Stimulated activated naive CD4-positive, alpha-beta T cell treated with Interleukin-2 at 50 U/mL for 16 hours (primary cell): Measurements from ENCODE around the gene CSNK1D.

Experiments used
- DNase-seq: peaks from one replicate; lab custom pipeline; 2025; lab: John Stamatoyannopoulos, UW

Gene CSNK1D

GRCh38 chr17:82250868-82251500 is 22.5 kb downstream of the CSNK1D start:
- DNase-seq = no peak

GRCh38 chr17:82249896-82250581 is 23.5 kb downstream of the CSNK1D start:
- no peak for DNase-seq

DNA sequence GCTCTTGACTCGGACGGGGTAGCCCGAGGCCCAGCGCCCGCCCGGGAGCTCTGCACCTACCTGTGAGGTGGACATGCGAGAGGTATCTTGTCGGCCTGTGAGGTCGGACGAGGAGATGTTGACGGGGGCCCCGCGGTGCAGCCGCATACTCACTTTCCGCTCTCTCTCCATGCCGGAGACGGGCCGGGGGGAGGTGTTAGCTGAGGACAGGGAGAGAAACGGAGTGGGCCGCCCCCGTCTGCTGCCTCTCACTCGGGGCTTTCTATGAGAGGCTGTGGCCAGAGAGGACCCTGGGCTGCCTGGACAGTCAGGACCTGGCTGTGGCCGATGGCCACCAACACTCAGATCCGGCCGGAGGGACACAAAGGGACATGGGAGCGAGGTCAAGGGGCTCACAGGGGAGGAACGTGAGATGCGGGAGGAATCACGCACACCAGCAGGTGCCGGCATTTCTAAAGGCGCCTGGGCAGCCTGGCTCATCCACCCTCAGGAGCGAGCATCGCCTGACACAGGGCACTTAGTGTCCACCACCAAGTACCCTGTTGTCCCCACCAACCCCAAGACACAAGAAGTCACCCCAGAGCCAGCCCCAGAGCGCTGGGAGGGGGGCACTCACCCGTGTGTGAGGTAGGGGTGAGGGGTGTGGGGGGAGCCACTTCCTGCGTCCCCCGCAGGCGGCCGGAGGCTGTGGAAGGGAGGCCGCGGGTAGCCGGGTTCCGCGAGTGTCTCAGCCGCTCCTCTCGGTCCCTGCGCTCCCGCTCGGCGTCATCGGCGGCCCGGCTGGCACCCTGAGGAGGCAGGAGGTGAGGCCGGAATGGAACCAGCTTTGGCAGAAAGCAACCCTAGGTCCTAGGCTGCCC is 24.5 kb downstream of the CSNK1D start:
- no peak for DNase-seq

- DNase-seq = no peak
These were observed 25.4 kb downstream of the CSNK1D start for GRCh38 chr17:82247856-82248671.

GRCh38 chr17:82247182-82247823 is 26.2 kb downstream of the CSNK1D start:
- DNase-seq = no peak

GRCh38 chr17:82246365-82247181 is 26.9 kb downstream of the CSNK1D start:
- no peak for DNase-seq

- no peak for DNase-seq
These were observed 27.5 kb downstream of the CSNK1D start for GRCh38 chr17:82246040-82246364.

DNA sequence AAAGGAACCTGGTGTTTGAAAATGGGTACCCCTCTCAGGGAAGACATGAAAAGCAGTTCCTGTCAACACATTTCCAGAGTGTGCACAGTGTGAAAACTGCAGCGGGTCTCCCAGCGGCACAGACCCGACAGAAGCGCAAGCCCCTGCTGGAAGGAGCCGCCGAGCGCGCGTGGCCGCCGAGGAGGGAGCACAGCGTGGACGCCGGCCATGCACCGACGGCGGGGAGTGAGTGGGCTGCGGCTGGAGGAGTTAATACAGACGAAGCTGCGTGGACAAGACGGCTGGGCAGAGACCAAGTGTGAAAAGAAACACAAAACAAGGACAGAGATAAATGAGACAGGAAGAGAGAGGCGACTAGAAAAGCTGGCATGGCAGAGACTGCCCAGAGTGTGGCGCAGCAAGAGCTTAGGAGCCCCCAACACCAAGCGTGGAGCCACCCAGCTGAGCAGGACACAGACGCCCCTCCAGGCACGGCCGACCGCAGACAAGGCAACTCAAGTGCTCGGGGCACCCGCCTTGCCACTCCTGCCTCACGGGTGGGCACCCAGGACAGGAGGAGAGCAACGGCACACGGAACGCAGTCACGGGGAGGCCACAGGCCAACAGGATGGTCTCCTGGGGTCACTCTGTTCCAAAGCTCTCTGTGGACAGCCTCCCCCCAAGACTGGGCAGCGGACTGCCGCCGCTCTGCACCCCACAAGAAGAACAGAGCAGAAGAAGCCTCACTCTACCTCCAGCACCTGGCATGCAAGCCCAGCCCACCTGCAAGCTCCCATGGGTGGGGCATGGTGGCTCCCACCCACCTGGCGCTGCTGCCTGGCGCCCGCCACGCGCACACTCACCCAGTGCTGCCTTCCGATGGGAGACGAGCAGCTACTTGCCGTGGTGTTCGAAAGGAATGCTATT is 28.1 kb downstream of the CSNK1D start:
- DNase-seq = no peak

DNA sequence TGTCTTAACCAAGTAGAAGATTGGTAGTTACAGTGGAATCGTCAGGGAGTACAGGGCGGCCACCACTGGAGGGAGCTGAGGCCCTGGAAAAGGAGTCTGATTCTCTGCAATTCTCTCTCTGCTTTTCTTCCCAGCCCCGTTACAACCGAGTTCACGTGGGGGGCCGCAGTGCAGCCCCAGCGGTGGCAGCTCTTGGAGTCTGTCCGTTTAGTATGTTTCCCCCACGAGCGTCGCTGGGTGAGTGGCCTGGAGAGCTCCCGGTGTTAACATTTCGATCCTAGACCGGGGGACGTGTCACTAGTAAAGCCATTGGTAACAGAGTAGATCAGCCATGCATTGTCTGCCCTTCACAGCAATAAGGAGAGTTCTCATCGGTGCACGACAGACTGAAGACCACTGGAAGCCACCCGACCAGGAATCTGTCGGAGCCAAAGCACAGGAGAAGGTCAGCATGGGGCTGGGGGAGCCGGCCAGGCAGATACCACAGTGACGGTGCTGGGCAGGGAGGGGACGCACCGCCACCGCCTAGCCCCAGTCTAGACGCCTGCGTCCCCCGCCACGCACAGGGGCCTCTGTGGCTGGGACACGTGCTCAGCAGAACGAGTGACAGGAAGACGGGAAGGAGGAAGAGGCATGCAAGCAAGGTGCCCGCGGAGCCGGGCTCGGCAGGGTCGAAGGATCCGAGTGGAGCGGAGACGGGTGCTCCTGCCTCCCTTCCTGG is 28.9 kb downstream of the CSNK1D start:
- DNase-seq = no peak

DNA sequence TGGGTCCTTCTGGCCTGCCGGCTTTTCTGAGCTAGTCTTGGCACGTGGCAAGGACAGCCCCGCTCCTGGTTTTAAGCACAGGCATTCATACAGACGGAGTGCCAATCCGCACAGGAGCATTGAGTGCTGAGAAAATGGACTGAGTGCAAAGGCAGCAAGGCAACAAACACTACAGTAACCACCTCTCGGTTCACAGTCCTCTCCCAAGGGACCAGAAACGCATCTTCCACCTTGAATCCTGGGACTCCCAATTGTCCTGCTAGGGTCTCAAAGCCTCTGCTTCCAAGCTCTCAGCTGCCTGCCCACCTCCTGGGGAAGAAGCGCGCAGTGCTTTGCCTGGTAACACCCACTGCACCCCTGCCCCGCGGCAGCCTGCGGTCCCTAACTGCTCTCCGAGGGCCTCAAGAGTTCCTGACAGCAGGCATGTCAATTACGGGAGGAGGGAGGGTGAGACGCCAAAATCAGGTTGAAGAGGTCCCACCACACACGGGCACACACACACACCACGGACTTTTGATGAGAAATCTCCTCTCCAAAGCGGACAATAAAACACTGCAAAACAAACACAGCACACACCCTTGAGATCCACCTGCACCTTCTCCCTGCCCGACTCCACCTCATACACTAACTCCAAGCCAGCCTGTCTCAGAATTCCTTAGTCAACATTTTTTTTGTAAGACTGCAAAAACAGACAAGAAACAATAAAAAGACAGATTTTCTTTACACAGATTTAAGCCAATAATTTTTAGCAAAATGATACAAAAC is 29.7 kb downstream of the CSNK1D start:
- no peak for DNase-seq

- no peak for DNase-seq
These were observed 30.4 kb downstream of the CSNK1D start for GRCh38 chr17:82242977-82243647.

DNA sequence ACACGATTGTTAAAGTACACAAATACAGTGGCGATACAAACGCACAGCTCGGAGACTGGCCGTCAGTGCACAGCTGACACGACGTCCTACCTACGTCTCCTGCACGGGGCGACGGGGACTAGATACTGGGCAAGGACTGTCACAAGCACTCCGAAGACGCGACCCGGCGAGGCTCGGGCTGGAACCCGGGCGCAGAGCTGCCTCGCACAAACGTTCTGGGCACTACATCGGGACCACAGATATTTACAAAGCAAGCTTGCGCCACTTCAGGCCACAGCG is 30.9 kb downstream of the CSNK1D start:
- DNase-seq = no peak

GRCh38 chr17:82241926-82242697 is 31.4 kb downstream of the CSNK1D start:
- DNase-seq = no peak

- DNase-seq = peak; percentile 49
These were observed 32.1 kb downstream of the CSNK1D start for GRCh38 chr17:82241183-82241925.

GRCh38 chr17:82240506-82241182 is 32.9 kb downstream of the CSNK1D start:
- no peak for DNase-seq

DNA sequence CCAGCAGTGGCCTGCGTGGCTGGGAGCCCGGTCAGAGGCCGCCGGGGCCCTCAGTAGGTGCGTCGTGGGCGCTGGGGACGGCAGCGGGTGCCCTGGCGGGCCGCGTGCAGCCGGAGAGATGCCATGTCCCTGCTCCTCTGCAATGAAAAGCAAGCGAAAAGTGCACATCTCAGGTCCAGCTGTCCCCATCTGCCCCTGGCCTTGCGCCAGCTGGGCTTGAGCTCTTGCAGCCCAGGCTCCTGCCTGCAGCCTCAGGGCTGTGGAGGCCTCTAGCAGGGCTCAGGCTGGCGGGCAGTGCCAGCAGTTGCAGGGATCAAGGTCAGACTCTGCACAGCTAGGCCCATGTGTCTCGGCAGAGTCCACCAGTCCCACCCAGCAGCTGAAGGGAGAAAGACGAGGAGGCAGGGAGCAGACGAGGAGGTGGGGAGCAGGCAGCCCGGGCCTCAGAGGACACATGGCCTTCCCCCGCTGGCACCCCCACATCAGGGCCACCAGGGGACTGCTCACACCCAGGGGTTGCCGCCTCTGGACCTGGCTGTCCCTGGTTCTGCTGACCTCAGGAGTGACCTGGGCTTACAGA is 33.5 kb downstream of the CSNK1D start:
- DNase-seq = no peak
